ENCODE data around the gene NUTM1. TPM values are rescaled to one million over a fixed set of nuclear protein-coding genes. Genes with fewer than 3 reads are reported as not detected.

The NUTM1 gene
- polyA plus RNA-seq, 3 donors, result not detected

Other genes with a start within 250 kb of the NUTM1 start
- gene EMC7, start 241.5 kb upstream of the NUTM1 start, polyA plus RNA-seq (ENCODE audit: insufficient read length in 3 of 3), result 100 to 1,000 TPM in 1 of 3 donors, 10 to 100 TPM in 2; 98.2 to 105 (median 99.1) TPM
- gene PGBD4, start 241.2 kb upstream of the NUTM1 start, polyA plus RNA-seq (ENCODE audit: insufficient read length in 3 of 3), result 1 to 10 TPM; 2.0 to 2.3 (median 2.0) TPM
- gene KATNBL1, start 133.2 kb upstream of the NUTM1 start, polyA plus RNA-seq (ENCODE audit: insufficient read length in 3 of 3), result 10 to 100 TPM; 46.1 to 51.0 (median 46.2) TPM
- 100 to 1,000 TPM; 122 to 128 (median 125) TPM for gene EMC4, start 118.3 kb upstream of the NUTM1 start, polyA plus RNA-seq (ENCODE audit: insufficient read length in 3 of 3)
- 10 to 100 TPM; 19.6 to 21.7 (median 19.9) TPM for gene SLC12A6, start 5.5 kb upstream of the NUTM1 start, polyA plus RNA-seq (ENCODE audit: insufficient read length in 3 of 3)
- 100 to 1,000 TPM; 133 to 152 (median 149) TPM for gene NOP10, start 179 bp upstream of the NUTM1 start, polyA plus RNA-seq (ENCODE audit: insufficient read length in 3 of 3)
- 10 to 100 TPM; 30.2 to 33.3 (median 31.0) TPM for gene LPCAT4, start 23.9 kb downstream of the NUTM1 start, polyA plus RNA-seq (ENCODE audit: insufficient read length in 3 of 3)
- 10 to 100 TPM; 36.0 to 52.2 (median 49.1) TPM for gene GOLGA8A, start 94.5 kb downstream of the NUTM1 start, polyA plus RNA-seq (ENCODE audit: insufficient read length in 3 of 3)
- 10 to 100 TPM; 59.4 to 80.1 (median 60.2) TPM for gene GOLGA8B, start 240.3 kb downstream of the NUTM1 start, polyA plus RNA-seq (ENCODE audit: insufficient read length in 3 of 3)

Data from right renal cortex interstitium (tissue), 3 donors.